ENCODE measurements around the gene TNC. TPM values are rescaled to one million over a fixed set of nuclear protein-coding genes. Genes with fewer than 3 reads are reported as not detected.
A peak's percentile ranks its signal among the peaks of the same experiment; 100 is the strongest.

The TNC gene
- total RNA-seq, 2 donors from 2014 or later = 67.5 to 172 TPM

- Histone ChIP-seq H3K36me3 (ENCODE audit: control insufficient read depth, insufficient read depth, low read length) (peaks cover 55% of the 10 kb centered on the region), H3K4me3 (ENCODE audit: low read length) (no peak overlapping the region), H3K27me3 (ENCODE audit: control insufficient read depth, insufficient read depth, low read length, poor library complexity, severe bottlenecking) (no peaks in the 10 kb centered on the region), H3K27ac (ENCODE audit: low read depth, low read length) (no peak overlapping the region), H3K9ac (ENCODE audit: extremely low read depth, low read length, poor library complexity, severe bottlenecking) (no peak overlapping the region), H3K4me1 (ENCODE audit: control insufficient read depth, insufficient read depth, low read length) (no peaks in the 10 kb centered on the region), H3K9me3 (ENCODE audit: control insufficient read depth, low read length) (no peaks in the 10 kb centered on the region)
- WGBS, 2 experiments (ENCODE audit: insufficient coverage in 1 of 2, insufficient read length in 1 of 2) = 93 to 100% methylated on average over 1 to 3 of the region's 3 CpGs
- no peak for DNase-seq
- peaks cover 2% of the 10 kb centered on the region for H3K4me1 Mint-ChIP-seq
- no peaks in the 10 kb centered on the region for H3K9me3 Mint-ChIP-seq
- peaks cover 69% of the 10 kb centered on the region for H3K36me3 Mint-ChIP-seq (ENCODE audit: low read depth)
- H3K27me3 Mint-ChIP-seq (ENCODE audit: insufficient read depth) = no peaks in the 10 kb centered on the region
- TF ChIP-seq CTCF (conservative IDR thresholded peaks at IDR 0.05) = no peak
- no peak overlapping the region for H3K27ac Mint-ChIP-seq
- no peak overlapping the region for H3K4me3 Mint-ChIP-seq
Observed at GRCh38 chr9:115043632-115044031, 74.3 kb downstream of the TNC start.

GRCh38 chr9:115042781-115043509 is 75.0 kb downstream of the TNC start:
- peaks cover 55% of the 10 kb centered on the region for H3K36me3 ChIP-seq (ENCODE audit: control insufficient read depth, insufficient read depth, low read length)
- no peaks in the 10 kb centered on the region for H3K27me3 Mint-ChIP-seq (ENCODE audit: insufficient read depth)
- H3K9ac ChIP-seq (ENCODE audit: extremely low read depth, low read length, poor library complexity, severe bottlenecking) = no peak overlapping the region
- H3K9me3 ChIP-seq (ENCODE audit: control insufficient read depth, low read length) = no peaks in the 10 kb centered on the region
- H3K9me3 Mint-ChIP-seq = no peaks in the 10 kb centered on the region
- 53 to 73% methylated on average over 2 to 3 of the region's 3 CpGs for WGBS, 2 experiments (ENCODE audit: insufficient coverage in 1 of 2, insufficient read length in 1 of 2)
- peaks cover 2% of the 10 kb centered on the region for H3K4me1 Mint-ChIP-seq
- H3K4me3 Mint-ChIP-seq = no peak overlapping the region
- no peaks in the 10 kb centered on the region for H3K4me1 ChIP-seq (ENCODE audit: control insufficient read depth, insufficient read depth, low read length)
- TF ChIP-seq CTCF (conservative IDR thresholded peaks at IDR 0.05) = no peak
- H3K4me3 ChIP-seq (ENCODE audit: low read length) = no peak overlapping the region
- H3K27ac Mint-ChIP-seq = peak overlapping the region; percentile 65
- H3K36me3 Mint-ChIP-seq (ENCODE audit: low read depth) = peaks cover 70% of the 10 kb centered on the region
- no peak for DNase-seq
- no peaks in the 10 kb centered on the region for H3K27me3 ChIP-seq (ENCODE audit: control insufficient read depth, insufficient read depth, low read length, poor library complexity, severe bottlenecking)
- H3K27ac ChIP-seq (ENCODE audit: low read depth, low read length) = no peak overlapping the region

GRCh38 chr9:115039516-115040120 is 78.3 kb downstream of the TNC start:
- Mint-ChIP-seq H3K4me3 (no peak overlapping the region), H3K9me3 (no peaks in the 10 kb centered on the region), H3K27me3 (ENCODE audit: insufficient read depth) (no peaks in the 10 kb centered on the region), H3K27ac (no peak overlapping the region), H3K4me1 (peaks cover 2% of the 10 kb centered on the region), H3K36me3 (ENCODE audit: low read depth) (peaks cover 70% of the 10 kb centered on the region)
- Histone ChIP-seq H3K4me1 (ENCODE audit: control insufficient read depth, insufficient read depth, low read length) (no peaks in the 10 kb centered on the region), H3K27me3 (ENCODE audit: control insufficient read depth, insufficient read depth, low read length, poor library complexity, severe bottlenecking) (no peaks in the 10 kb centered on the region), H3K4me3 (ENCODE audit: low read length) (no peak overlapping the region), H3K27ac (ENCODE audit: low read depth, low read length) (no peak overlapping the region), H3K9ac (ENCODE audit: extremely low read depth, low read length, poor library complexity, severe bottlenecking) (no peak overlapping the region), H3K36me3 (ENCODE audit: control insufficient read depth, insufficient read depth, low read length) (peaks cover 57% of the 10 kb centered on the region), H3K9me3 (ENCODE audit: control insufficient read depth, low read length) (no peaks in the 10 kb centered on the region)
- no peak for DNase-seq
- no peak for TF ChIP-seq CTCF (conservative IDR thresholded peaks at IDR 0.05)
- WGBS, 2 experiments (ENCODE audit: insufficient coverage in 1 of 2, insufficient read length in 1 of 2) = 94 to 100% methylated on average over 3 to 4 of the region's 4 CpGs
